Stimulated activated CD8-positive, alpha-beta memory T cell treated with anti-CD3 and anti-CD28 coated beads, Interleukin-7, amount 100 ng/mL, for 1 hour (primary cell): ENCODE results near the gene MRPL2.
"Not testable (repeated sequence)": the region's sequence is repeated elsewhere in the genome, so short reads cannot be mapped to it uniquely, and the experiment has no call there.

Source experiments
- DNase-seq, 2 donors: peaks; one replicate each; pipeline ENCODE4 v3.0.0-alpha.2; 2020; ENCODE audit warnings: low read depth in 2 of 2

The MRPL2 gene

GRCh38 chr6:43082806-43083655 is 23.8 kb upstream of the MRPL2 start:
- DNase-seq = no peak

- DNase-seq = not testable (repeated sequence)
These were observed 22.7 kb upstream of the MRPL2 start for GRCh38 chr6:43081922-43082321.

GRCh38 chr6:43081043-43081442 is 21.8 kb upstream of the MRPL2 start:
- no peak for DNase-seq

- DNase-seq = no peak
These were observed 19.5 kb upstream of the MRPL2 start for GRCh38 chr6:43078691-43079090.

- DNase-seq = no peak
These were observed 18.8 kb upstream of the MRPL2 start for GRCh38 chr6:43077981-43078511.

GRCh38 chr6:43077333-43077809 is 18.1 kb upstream of the MRPL2 start:
- no peak for DNase-seq

GRCh38 chr6:43076464-43077332 is 17.5 kb upstream of the MRPL2 start:
- DNase-seq = no peak

GRCh38 chr6:43075670-43076463 is 16.6 kb upstream of the MRPL2 start, which contains the start of gene PTK7:
TSS of gene PTK7 (plus strand) at chr6:43076314. CDS start at chr6:43076489, 175 bp downstream.
- DNase-seq = no peak

- no peak for DNase-seq
These were observed 15.8 kb upstream of the MRPL2 start for GRCh38 chr6:43074847-43075669.

- no peak for DNase-seq
These were observed 10.9 kb upstream of the MRPL2 start for GRCh38 chr6:43070028-43070632.

GRCh38 chr6:43062818-43063217 is 3.6 kb upstream of the MRPL2 start:
- DNase-seq = no peak

- no peak for DNase-seq
These were observed 2.6 kb upstream of the MRPL2 start for GRCh38 chr6:43061861-43062260.

GRCh38 chr6:43060755-43061633 is 1.8 kb upstream of the MRPL2 start:
- DNase-seq = no peak

GRCh38 chr6:43060034-43060754 is 960 bp upstream of the MRPL2 start:
- no peak for DNase-seq

- no peak for DNase-seq
These were observed 703 bp downstream of the MRPL2 start for GRCh38 chr6:43058531-43058930.

- no peak for DNase-seq
These were observed 3.3 kb downstream of the MRPL2 start for GRCh38 chr6:43055966-43056365.

- no peak for DNase-seq
These were observed 4.9 kb downstream of the MRPL2 start for GRCh38 chr6:43054206-43054943.
